Osteoblast (primary cell): ENCODE data around the gene SART3. TPM values are rescaled to one million over a fixed set of nuclear protein-coding genes. Genes with fewer than 3 reads are reported as not detected.

ENCODE experiments used
- DNase-seq: peaks from one replicate; pipeline ENCODE4 v3.0.0; 2011; ENCODE audit warnings: low spot score, mixed read lengths; ENCODE audit not compliant: insufficient read length; ENCODE audit errors: missing footprints
- H2AFZ ChIP-seq: 2 replicates; pipeline ENCODE4 v1.6.0; 2011; ENCODE audit warnings: mild to moderate bottlenecking, low read length
- H3K27ac ChIP-seq: 2 replicates; pipeline ENCODE4 v1.5.1; 2011; ENCODE audit warnings: mild to moderate bottlenecking, low read depth, low read length, moderate library complexity
- H3K27me3 ChIP-seq: 2 replicates; pipeline ENCODE4 v1.6.0; 2012; ENCODE audit warnings: mild to moderate bottlenecking, control low read depth, inconsistent platforms, low read length, moderate library complexity; ENCODE audit not compliant: insufficient read depth
- H3K36me3 ChIP-seq: 2 replicates; pipeline ENCODE4 v1.5.1; 2011; ENCODE audit warnings: mild to moderate bottlenecking, low read length, control low read depth, moderate library complexity; ENCODE audit not compliant: insufficient read depth
- H3K4me1 ChIP-seq: 2 replicates; pipeline ENCODE4 v1.5.1; 2011; ENCODE audit warnings: mild to moderate bottlenecking, low read length, control low read depth, moderate library complexity; ENCODE audit not compliant: insufficient read depth
- H3K4me2 ChIP-seq: 2 replicates; pipeline ENCODE4 v1.6.0; 2011; ENCODE audit warnings: mild to moderate bottlenecking, low read length; ENCODE audit not compliant: insufficient read depth
- H3K4me3 ChIP-seq: fragments of 200-600 bp; sonication (generic); 3 replicates; pipeline ENCODE4 v1.5.1; 2012; ENCODE audit warnings: mild to moderate bottlenecking, low read length, inconsistent platforms; ENCODE audit not compliant: insufficient read depth
- H3K79me2 ChIP-seq: 2 replicates; pipeline ENCODE4 v1.6.0; 2012; ENCODE audit warnings: mild to moderate bottlenecking, low read length, control low read depth, inconsistent platforms; ENCODE audit not compliant: insufficient read depth
- H3K9me3 ChIP-seq: 2 replicates; pipeline ENCODE4 v1.5.1; 2011; ENCODE audit warnings: low read depth, low read length, control low read depth
- H4K20me1 ChIP-seq: 2 replicates; pipeline ENCODE4 v1.6.0; 2012; ENCODE audit warnings: mild to moderate bottlenecking, low read length, control low read depth; ENCODE audit not compliant: insufficient read depth
- CTCF ChIP-seq: IDR thresholded peaks from 2 replicates; pipeline ENCODE4 v1.5.1; 2011; ENCODE audit warnings: mild to moderate bottlenecking, low read depth, low read length, moderate library complexity; ENCODE audit errors: extremely low read depth
- total RNA-seq: library from RNA; depleted of rRNA; stranded (reverse); fragments of >200 nt; gene quantifications from 2 replicates; pipeline ENCODE4 v1.2.3, GENCODE V29; 2012

Gene SART3
- total RNA-seq, 1 donor: 57.9 TPM

- peak within 1 kb of the TSS; percentile 96 for H3K27ac ChIP-seq
- H2AFZ ChIP-seq: peak within 1 kb of the TSS; percentile 95
- peaks cover 52% of the 10 kb centered on the region for H3K79me2 ChIP-seq
- H3K4me3 ChIP-seq: peak within 1 kb of the TSS; percentile 88
- H3K9me3 ChIP-seq: no peaks in the 10 kb centered on the region
- TF ChIP-seq CTCF: no peak
- H3K4me1 ChIP-seq: peaks cover 35% of the 10 kb centered on the region
- H3K27me3 ChIP-seq: no peaks in the 10 kb centered on the region
- peak within 1 kb of the TSS; percentile 100 for H3K4me2 ChIP-seq
- peaks cover 35% of the 10 kb centered on the region for H3K36me3 ChIP-seq
- peaks cover 20% of the 10 kb centered on the region for H4K20me1 ChIP-seq
- DNase-seq: peak; percentile 96
Measured at GRCh38 chr12:108562348-108563135, 1.6 kb upstream of the SART3 start, which contains the start of gene ISCU. Gene ISCU, plus strand, starts transcription at chr12:108562596. Its CDS starts 27 bp downstream, at chr12:108562623.

DNA sequence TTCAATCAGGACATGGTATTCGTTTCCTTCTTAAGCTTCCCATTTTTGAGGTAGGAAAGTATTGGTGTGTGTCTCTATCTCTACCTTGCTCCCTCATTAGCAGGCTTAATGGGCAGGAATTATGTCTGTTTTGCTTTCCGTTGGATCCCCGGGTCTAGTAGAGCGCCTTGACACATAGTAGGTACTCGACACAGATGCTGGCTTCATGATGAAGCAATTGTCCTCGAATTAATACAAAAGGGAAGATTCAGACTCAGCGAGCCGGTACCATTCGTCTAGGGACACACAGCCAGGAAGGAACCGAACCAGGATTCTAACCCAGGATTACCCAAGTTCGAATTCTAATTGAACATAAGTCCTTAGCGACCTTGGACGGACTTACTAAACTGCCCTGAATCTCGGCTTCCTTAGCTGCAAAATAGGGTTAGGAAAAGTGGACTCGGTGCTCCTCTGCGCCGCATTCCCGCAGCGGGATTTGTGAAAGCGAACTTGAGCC is 927 bp upstream of the SART3 start:
- Histone ChIP-seq H3K36me3 (peaks cover 29% of the 10 kb centered on the region), H3K4me1 (peaks cover 35% of the 10 kb centered on the region), H3K4me3 (peak overlapping the region; percentile 88), H3K9me3 (no peaks in the 10 kb centered on the region), H2AFZ (peak overlapping the region; percentile 95), H3K79me2 (peaks cover 57% of the 10 kb centered on the region), H3K27ac (peak overlapping the region; percentile 96), H3K27me3 (no peaks in the 10 kb centered on the region), H3K4me2 (peak overlapping the region; percentile 100), H4K20me1 (peaks cover 21% of the 10 kb centered on the region)
- no peak for DNase-seq
- no peak for TF ChIP-seq CTCF

DNA sequence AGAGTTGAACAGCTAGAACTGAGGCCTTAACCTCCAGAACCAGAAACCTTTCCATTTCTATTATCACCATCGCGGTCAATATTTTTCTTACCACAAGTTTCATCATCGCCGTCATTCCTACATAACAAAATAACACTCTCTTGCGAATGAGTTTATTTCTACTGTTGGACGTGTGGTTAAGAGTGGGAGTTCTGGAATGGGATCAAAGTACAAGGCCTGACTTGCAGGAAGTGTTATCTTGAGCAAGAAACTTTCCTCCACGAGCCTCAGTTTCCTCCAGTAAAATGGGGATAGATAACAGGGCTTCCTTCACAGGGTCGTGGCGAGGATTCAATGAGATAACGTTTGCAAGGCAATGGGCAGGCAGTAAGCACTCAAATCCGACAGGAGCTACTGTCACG is 652 bp downstream of the SART3 start:
- Histone ChIP-seq H3K9me3 (no peaks in the 10 kb centered on the region), H4K20me1 (peaks cover 32% of the 10 kb centered on the region), H3K4me2 (peak overlapping the region; percentile 100), H3K79me2 (peaks cover 73% of the 10 kb centered on the region), H2AFZ (peak overlapping the region; percentile 95), H3K27me3 (no peaks in the 10 kb centered on the region), H3K27ac (peak overlapping the region; percentile 96), H3K4me3 (peak overlapping the region; percentile 88), H3K36me3 (peaks cover 14% of the 10 kb centered on the region), H3K4me1 (peaks cover 26% of the 10 kb centered on the region)
- DNase-seq: peak; percentile 78
- TF ChIP-seq CTCF: no peak

DNA sequence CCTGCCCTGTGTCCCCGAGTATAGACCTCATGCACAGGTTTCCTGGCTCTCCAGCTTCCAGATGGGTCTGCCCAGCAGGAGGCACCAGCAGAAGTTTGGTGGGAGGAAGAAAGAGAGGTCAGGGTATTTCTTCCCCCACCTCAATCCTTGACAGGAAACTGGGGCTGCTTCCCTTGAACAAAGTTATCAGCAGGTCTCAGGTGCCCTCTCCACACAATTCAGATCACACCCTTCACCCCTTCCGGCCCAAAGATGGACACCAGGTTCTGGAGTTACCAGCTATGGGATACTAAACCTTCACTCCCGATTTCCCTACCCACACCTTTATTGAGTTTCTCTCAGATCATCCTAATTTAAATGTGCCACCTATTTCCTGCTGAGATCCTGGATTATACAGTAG is 1.2 kb downstream of the SART3 start:
- DNase-seq: no peak
- peak overlapping the region; percentile 88 for H3K4me3 ChIP-seq
- TF ChIP-seq CTCF: no peak
- peak overlapping the region; percentile 100 for H3K4me2 ChIP-seq
- H3K79me2 ChIP-seq: peaks cover 78% of the 10 kb centered on the region
- H3K9me3 ChIP-seq: no peaks in the 10 kb centered on the region
- H4K20me1 ChIP-seq: peaks cover 35% of the 10 kb centered on the region
- peak overlapping the region; percentile 96 for H3K27ac ChIP-seq
- peaks cover 9% of the 10 kb centered on the region for H3K36me3 ChIP-seq
- no peaks in the 10 kb centered on the region for H3K27me3 ChIP-seq
- H3K4me1 ChIP-seq: peaks cover 25% of the 10 kb centered on the region
- H2AFZ ChIP-seq: no peak overlapping the region
